BE2C (cell line): ENCODE results near the gene DLG2.

Source experiments
- DNase-seq: peaks from one replicate; pipeline ENCODE4 v3.0.0-alpha.2; 2020
- H3K27me3 ChIP-seq: fragments of 250-450 bp; sonication (Bioruptor Pico); 2 replicates; pipeline ENCODE4 v1.5.1; 2020; ENCODE audit warnings: mild to moderate bottlenecking
- H3K36me3 ChIP-seq: fragments of 250-450 bp; sonication (Bioruptor Pico); 2 replicates; pipeline ENCODE4 v1.5.1; 2020; ENCODE audit warnings: mild to moderate bottlenecking
- H3K4me1 ChIP-seq: fragments of 250-450 bp; sonication (Bioruptor Pico); 2 replicates; pipeline ENCODE4 v1.5.1; 2020
- H3K4me3 ChIP-seq: 2 replicates; pipeline ENCODE4 v1.5.1; 2011; ENCODE audit warnings: low read depth, low read length
- H3K9me3 ChIP-seq: fragments of 250-450 bp; sonication (Bioruptor Pico); 2 replicates; pipeline ENCODE4 v1.5.1; 2020
- CTCF ChIP-seq: IDR thresholded peaks from 2 replicates; pipeline ENCODE4 v1.5.1; 2012; ENCODE audit warnings: mild to moderate bottlenecking, low read depth, low read length

The DLG2 gene

DNA sequence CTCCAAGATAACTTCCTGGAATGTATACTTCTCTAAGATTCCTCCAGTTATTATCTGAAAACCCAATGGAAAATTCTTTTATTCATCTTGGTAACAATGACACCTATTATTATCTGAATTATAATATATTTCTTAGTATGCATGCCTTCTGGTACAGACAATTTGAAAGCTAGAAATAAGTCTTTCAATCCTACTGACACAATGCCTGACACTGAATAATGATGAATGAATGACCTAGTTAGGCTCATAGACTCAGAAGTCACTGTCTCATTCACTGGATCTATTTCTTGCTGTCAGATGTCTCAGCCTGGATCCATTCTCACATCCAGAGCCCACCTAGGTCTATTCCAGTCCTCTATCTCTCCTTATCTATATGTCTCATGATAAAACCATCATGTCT, 1214.3 kb downstream of the DLG2 start:
- Histone ChIP-seq H3K27me3 (no peaks in the 10 kb centered on the region), H3K4me3 (no peak overlapping the region), H3K36me3 (no peaks in the 10 kb centered on the region), H3K9me3 (no peaks in the 10 kb centered on the region), H3K4me1 (peaks cover 8% of the 10 kb centered on the region)
- no peak for TF ChIP-seq CTCF
- no peak for DNase-seq

DNA sequence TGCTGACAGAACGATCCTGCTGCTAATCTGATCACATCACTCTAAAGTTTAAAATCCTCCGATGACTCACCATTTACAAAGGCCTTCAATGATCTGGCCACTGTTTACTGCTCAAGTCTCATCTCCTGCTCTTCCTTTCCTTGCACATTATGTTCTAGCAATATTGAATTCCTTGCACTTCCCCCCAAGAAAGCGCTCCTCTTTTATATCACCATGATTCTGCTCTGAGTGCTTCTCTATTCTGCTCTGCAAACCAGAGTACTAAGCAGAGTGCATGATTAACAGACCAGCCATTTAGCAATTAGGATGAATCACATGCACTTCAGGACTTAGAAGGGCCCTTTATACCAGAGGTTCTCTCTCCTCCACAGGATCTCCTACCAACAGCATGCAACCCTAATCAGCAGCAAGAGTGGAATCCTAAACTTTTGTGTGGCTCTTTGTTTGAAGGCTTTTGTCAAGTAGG, 1218.2 kb downstream of the DLG2 start:
- Histone ChIP-seq H3K36me3 (no peaks in the 10 kb centered on the region), H3K9me3 (no peaks in the 10 kb centered on the region), H3K27me3 (no peaks in the 10 kb centered on the region), H3K4me3 (no peak overlapping the region), H3K4me1 (peaks cover 8% of the 10 kb centered on the region)
- no peak for DNase-seq
- TF ChIP-seq CTCF = no peak

GRCh38 chr11:84407091-84407490, 1220.1 kb downstream of the DLG2 start:
- no peak for TF ChIP-seq CTCF
- H3K9me3 ChIP-seq = no peaks in the 10 kb centered on the region
- DNase-seq = no peak
- no peaks in the 10 kb centered on the region for H3K27me3 ChIP-seq
- H3K4me3 ChIP-seq = no peak overlapping the region
- peaks cover 8% of the 10 kb centered on the region for H3K4me1 ChIP-seq
- no peaks in the 10 kb centered on the region for H3K36me3 ChIP-seq

GRCh38 chr11:84398017-84398626, 1229.0 kb downstream of the DLG2 start:
- H3K9me3 ChIP-seq = no peaks in the 10 kb centered on the region
- no peaks in the 10 kb centered on the region for H3K27me3 ChIP-seq
- H3K4me3 ChIP-seq = no peak overlapping the region
- H3K4me1 ChIP-seq = no peaks in the 10 kb centered on the region
- peak; percentile 59 for DNase-seq
- H3K36me3 ChIP-seq = no peaks in the 10 kb centered on the region
- TF ChIP-seq CTCF = peak; percentile 85

DNA sequence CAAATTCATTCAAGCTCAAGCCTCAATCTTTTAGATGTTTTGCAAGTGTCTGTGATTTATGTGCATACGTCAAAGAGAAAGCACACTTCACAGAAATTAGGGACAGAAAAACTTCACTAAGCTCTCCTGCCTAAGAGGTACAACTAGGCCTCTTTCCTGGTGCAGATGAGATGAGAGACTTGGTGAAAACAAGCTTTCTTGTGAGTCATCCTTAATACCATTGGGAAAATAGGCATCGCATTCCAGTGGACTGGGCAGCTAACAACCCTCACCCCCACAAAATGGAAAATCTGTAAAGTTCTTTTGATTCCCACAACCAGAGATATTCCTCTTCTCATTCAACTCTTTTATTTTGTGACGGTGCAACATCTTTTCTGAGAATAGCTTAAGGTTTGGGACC, 1230.6 kb downstream of the DLG2 start:
- H3K9me3 ChIP-seq = no peaks in the 10 kb centered on the region
- H3K27me3 ChIP-seq = no peaks in the 10 kb centered on the region
- H3K36me3 ChIP-seq = no peaks in the 10 kb centered on the region
- no peak overlapping the region for H3K4me3 ChIP-seq
- no peaks in the 10 kb centered on the region for H3K4me1 ChIP-seq
- no peak for TF ChIP-seq CTCF
- DNase-seq = no peak

GRCh38 chr11:84390441-84391078, 1236.6 kb downstream of the DLG2 start:
- DNase-seq = peak; percentile 12
- H3K9me3 ChIP-seq = no peaks in the 10 kb centered on the region
- H3K27me3 ChIP-seq = no peaks in the 10 kb centered on the region
- H3K36me3 ChIP-seq = no peaks in the 10 kb centered on the region
- TF ChIP-seq CTCF = peak; percentile 60
- no peaks in the 10 kb centered on the region for H3K4me1 ChIP-seq
- no peak overlapping the region for H3K4me3 ChIP-seq
